WTC11 (cell line): ENCODE results near the gene KRTAP10-4. TPM values are rescaled to one million over a fixed set of nuclear protein-coding genes. Genes with fewer than 3 reads are reported as not detected.
"Not testable (repeated sequence)": the region's sequence is repeated elsewhere in the genome, so short reads cannot be mapped to it uniquely, and the experiment has no call there.

ENCODE experiments used
- ATAC-seq: fragments of 200-7000 bp; cut with Tn5 transposase; 2 replicates; pipeline ENCODE4 v1.10.0; 2021; ENCODE audit warnings: mild to moderate bottlenecking, moderate library complexity
- Bru-seq: library from RNA; stranded (reverse); fragments of 400-500 nt; gene quantifications from one replicate; lab custom pipeline; 2021; lab: Mats Ljungman, UMichigan
- CTCF ChIA-PET: fragments of 300-600 bp; sonication (Branson Sonifier 250); formaldehyde crosslinking; loops from one replicate; lab custom pipeline; 2021; ENCODE audit warnings: antibody characterized with exemption; lab: Charles Lee
- POLR2A ChIA-PET: fragments of 350-600 bp; sonication (Branson Sonifier 250); formaldehyde crosslinking; loops from one replicate; lab custom pipeline; 2021; ENCODE audit warnings: antibody characterized with exemption; lab: Charles Lee
- DNase-seq: peaks from one replicate; pipeline ENCODE4 v3.0.0; 2021; ENCODE audit warnings: low spot score
- H3K27ac Mint-ChIP-seq: 2 replicates; pipeline ENCODE4 v1.8.0; 2021; ENCODE audit warnings: mixed read lengths
- H3K27me3 Mint-ChIP-seq: 2 replicates; pipeline ENCODE4 v1.8.0; 2021; ENCODE audit warnings: low read depth, mild to moderate bottlenecking, moderate library complexity, mixed read lengths
- H3K36me3 Mint-ChIP-seq: 2 replicates; pipeline ENCODE4 v1.8.0; 2021; ENCODE audit warnings: mixed read lengths
- H3K4me1 Mint-ChIP-seq: 2 replicates; pipeline ENCODE4 v1.8.0; 2022; ENCODE audit warnings: mixed read lengths
- H3K4me3 Mint-ChIP-seq: 2 replicates; pipeline ENCODE4 v1.8.0; 2021; ENCODE audit warnings: mild to moderate bottlenecking, moderate library complexity, mixed read lengths
- H3K9me3 Mint-ChIP-seq: 2 replicates; pipeline ENCODE4 v1.8.0; 2021; ENCODE audit warnings: mixed read lengths
- ATF1 ChIP-seq: sonication (generic); formaldehyde crosslinking; IDR thresholded peaks from 2 replicates; pipeline ENCODE4 v1.8.1; 2023; ENCODE audit warnings: mild to moderate bottlenecking, moderate library complexity, missing genetic modification reagents
- CREB1 ChIP-seq: sonication (generic); formaldehyde crosslinking; IDR thresholded peaks from 2 replicates; pipeline ENCODE4 v1.8.0; 2023; ENCODE audit warnings: mild to moderate bottlenecking, missing genetic modification reagents
- ELF4 ChIP-seq: sonication (generic); formaldehyde crosslinking; IDR thresholded peaks from 2 replicates; pipeline ENCODE4 v1.8.1; 2022; ENCODE audit warnings: low read depth, mild to moderate bottlenecking, moderate library complexity, missing genetic modification reagents
- NFE2L1 ChIP-seq: sonication (generic); formaldehyde crosslinking; IDR thresholded peaks from 2 replicates; pipeline ENCODE4 v1.8.1; 2023; ENCODE audit warnings: missing genetic modification reagents
- OVOL2 ChIP-seq: fragments of 250-450 bp; sonication (Bioruptor Pico); IDR thresholded peaks from 2 replicates; pipeline ENCODE4 v1.9.0; 2021; ENCODE audit warnings: mild to moderate bottlenecking, borderline replicate concordance
- SOX15 ChIP-seq: fragments of 250-450 bp; sonication (Bioruptor Pico); IDR thresholded peaks from 2 replicates; pipeline ENCODE4 v1.9.0; 2021; ENCODE audit warnings: mild to moderate bottlenecking
- ZBTB21 ChIP-seq: sonication (generic); formaldehyde crosslinking; IDR thresholded peaks from 2 replicates; pipeline ENCODE4 v1.8.1; 2023; ENCODE audit warnings: mild to moderate bottlenecking, missing genetic modification reagents, borderline replicate concordance
- ZNF232 ChIP-seq: sonication (generic); formaldehyde crosslinking; IDR thresholded peaks from 2 replicates; pipeline ENCODE4 v1.8.0; 2022; ENCODE audit warnings: mild to moderate bottlenecking, missing genetic modification reagents
- ZNF671 ChIP-seq: fragments of 250-450 bp; sonication (Bioruptor Pico); IDR thresholded peaks from 2 replicates; pipeline ENCODE4 v1.8.0; 2021; ENCODE audit warnings: mild to moderate bottlenecking
- long read RNA-seq, 3 experiments: library from RNA in 1 of 3; library from capped mRNA in 1 of 3; library from polyadenylated mRNA in 1 of 3; unstranded in 2 of 3; stranded (forward) in 1 of 3; transcript quantifications; one replicate each; pipeline ENCODE4 v2.0.0, GENCODE V29; 2021
- total RNA-seq: library from RNA; stranded (reverse); gene quantifications from 3 replicates; pipeline ENCODE4 v1.2.3, GENCODE V29; 2021
- TF ChIP-seq, protein P1 (sequence below): sonication (generic); formaldehyde crosslinking; conservative IDR thresholded peaks from 2 replicates; pipeline ENCODE4 v1.8.1; 2023; ENCODE audit warnings: mild to moderate bottlenecking, low read depth, missing genetic modification reagents, moderate library complexity
- TF ChIP-seq, protein P2 (sequence below): sonication (generic); formaldehyde crosslinking; IDR thresholded peaks from 2 replicates; pipeline ENCODE4 v1.8.1; 2023; ENCODE audit warnings: mild to moderate bottlenecking, missing genetic modification reagents
- TF ChIP-seq, protein P3 (sequence below): sonication (generic); formaldehyde crosslinking; IDR thresholded peaks from 2 replicates; pipeline ENCODE4 v1.8.1; 2023; ENCODE audit warnings: mild to moderate bottlenecking, missing genetic modification reagents

The KRTAP10-4 gene, protein sequence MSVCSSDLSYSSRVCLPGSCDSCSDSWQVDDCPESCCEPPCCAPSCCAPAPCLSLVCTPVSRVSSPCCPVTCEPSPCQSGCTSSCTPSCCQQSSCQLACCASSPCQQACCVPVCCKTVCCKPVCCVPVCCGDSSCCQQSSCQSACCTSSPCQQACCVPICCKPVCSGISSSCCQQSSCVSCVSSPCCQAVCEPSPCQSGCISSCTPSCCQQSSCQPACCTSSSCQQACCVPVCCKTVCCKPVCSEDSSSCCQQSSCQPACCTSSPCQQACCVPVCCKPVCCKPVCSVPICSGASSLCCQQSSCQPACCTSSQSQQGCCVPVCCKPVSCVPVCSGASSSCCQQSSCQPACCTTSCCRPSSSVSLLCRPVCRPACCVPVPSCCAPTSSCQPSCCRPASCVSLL
- total RNA-seq (not detected in 3 replicates), Bru-seq, nascent RNA (percentile 8 among the genes with signal in this experiment)
- long read RNA-seq, experiment 1: 0 reads
- long read RNA-seq, experiment 2: 0 reads
- long read RNA-seq, experiment 3: 0 reads

DNA sequence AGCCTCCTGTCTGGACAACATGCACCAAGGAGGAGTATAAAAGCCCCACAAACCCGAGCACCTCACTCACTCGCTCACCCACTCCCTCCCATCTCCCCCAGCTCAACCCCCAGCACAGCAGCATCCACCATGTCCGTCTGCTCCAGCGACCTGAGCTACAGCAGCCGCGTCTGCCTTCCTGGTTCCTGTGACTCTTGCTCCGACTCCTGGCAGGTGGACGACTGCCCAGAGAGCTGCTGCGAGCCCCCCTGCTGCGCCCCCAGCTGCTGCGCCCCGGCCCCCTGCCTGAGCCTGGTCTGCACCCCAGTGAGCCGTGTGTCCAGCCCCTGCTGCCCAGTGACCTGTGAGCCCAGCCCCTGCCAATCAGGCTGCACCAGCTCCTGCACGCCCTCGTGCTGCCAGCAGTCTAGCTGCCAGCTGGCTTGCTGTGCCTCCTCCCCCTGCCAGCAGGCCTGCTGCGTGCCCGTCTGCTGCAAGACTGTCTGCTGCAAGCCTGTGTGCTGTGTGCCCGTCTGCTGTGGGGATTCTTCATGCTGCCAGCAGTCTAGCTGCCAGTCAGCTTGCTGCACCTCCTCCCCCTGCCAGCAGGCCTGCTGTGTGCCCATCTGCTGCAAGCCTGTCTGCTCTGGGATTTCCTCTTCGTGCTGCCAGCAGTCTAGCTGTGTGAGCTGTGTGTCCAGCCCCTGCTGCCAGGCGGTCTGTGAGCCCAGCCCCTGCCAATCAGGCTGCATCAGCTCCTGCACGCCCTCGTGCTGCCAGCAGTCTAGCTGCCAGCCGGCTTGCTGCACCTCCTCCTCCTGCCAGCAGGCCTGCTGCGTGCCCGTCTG is at the start of gene KRTAP10-4:
TSS of gene KRTAP10-4 (plus strand) at position 100 of the 827 bp plus-strand sequence. CDS start at position 130, 30 bp downstream.
- CTCF ChIA-PET: interaction anchor here (1.0 to 2.1 kb wide), 5 partner anchors 63 to 220 kb away, joined by 3 to 8 read pairs (median 5); no protein-coding TSS in a partner anchor
- POLR2A ChIA-PET, ATAC-seq, H3K27me3 Mint-ChIP-seq, DNase-seq, H3K27ac Mint-ChIP-seq, H3K4me3 Mint-ChIP-seq: not testable (repeated sequence)
- Mint-ChIP-seq H3K4me1 (peaks cover 11% of the 10 kb centered on the region), H3K36me3 (peaks cover 32% of the 10 kb centered on the region), H3K9me3 (peaks cover 41% of the 10 kb centered on the region)

DNA sequence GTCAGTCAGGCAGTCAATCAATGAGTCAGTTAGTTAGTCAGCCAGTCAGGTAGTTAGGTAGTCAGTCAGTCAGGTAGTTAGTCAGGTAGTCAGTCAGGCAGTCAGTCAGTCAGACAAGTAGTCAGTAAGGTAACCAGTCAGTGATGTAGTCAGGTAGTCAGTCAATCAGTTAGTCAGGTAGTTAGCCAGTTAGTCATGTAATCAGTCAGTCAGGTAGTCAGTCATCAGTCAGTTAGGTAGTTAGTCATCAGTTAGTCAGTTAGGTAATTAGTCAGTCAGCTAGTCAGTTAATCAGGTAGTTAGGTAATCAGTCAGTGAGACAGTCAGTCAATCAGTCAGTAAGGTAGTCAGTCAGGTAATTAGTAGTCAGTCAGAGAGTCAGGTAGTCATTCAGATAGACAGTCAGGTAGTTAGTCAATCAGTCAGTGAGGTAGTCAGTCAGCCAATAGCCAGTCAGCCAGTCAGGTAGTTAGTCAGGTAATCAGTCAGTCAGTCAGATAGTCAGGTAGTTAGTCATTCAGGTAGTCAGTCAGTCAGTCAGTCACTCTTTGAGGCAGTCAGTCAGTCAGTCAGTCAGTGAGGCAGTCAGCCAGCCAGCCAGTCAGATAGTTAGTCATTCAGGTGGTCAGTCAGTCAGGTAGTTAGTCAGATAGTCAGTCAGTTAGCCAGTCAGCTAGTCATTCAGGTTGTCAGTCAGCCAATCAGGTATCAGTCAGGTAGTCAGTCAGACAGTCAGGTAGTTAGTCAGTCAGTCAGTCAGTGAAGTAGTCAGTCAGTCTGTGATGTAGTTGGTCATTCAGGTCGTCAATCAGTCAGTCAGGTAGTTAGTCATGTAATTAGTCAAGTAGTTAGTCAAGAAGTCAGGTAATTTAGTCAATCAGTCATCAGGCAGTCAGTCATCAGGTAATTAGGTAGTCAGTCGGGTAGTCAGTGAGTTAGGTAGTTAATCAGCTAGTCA is 48.8 kb upstream of the KRTAP10-4 start:
- ChIA-PET POLR2A (interaction anchor here (0.7 kb wide), 1 partner anchor 31 kb away, joined by 3 read pairs; no protein-coding TSS in a partner anchor), CTCF (no interaction called here)
- Mint-ChIP-seq H3K27me3 (no peaks in the 10 kb centered on the region), H3K9me3 (no peaks in the 10 kb centered on the region), H3K4me1 (no peaks in the 10 kb centered on the region), H3K4me3 (no peak overlapping the region), H3K36me3 (no peaks in the 10 kb centered on the region), H3K27ac (no peak overlapping the region)
- ATAC-seq (no peak), DNase-seq (no peak)
- TF ChIP-seq ZBTB21 (CRISPR knock-in tag) (no peak), SOX15 (peak; percentile 13; the same call in 1 of the 2 replicates)
- TF ChIP-seq, protein P1, sequence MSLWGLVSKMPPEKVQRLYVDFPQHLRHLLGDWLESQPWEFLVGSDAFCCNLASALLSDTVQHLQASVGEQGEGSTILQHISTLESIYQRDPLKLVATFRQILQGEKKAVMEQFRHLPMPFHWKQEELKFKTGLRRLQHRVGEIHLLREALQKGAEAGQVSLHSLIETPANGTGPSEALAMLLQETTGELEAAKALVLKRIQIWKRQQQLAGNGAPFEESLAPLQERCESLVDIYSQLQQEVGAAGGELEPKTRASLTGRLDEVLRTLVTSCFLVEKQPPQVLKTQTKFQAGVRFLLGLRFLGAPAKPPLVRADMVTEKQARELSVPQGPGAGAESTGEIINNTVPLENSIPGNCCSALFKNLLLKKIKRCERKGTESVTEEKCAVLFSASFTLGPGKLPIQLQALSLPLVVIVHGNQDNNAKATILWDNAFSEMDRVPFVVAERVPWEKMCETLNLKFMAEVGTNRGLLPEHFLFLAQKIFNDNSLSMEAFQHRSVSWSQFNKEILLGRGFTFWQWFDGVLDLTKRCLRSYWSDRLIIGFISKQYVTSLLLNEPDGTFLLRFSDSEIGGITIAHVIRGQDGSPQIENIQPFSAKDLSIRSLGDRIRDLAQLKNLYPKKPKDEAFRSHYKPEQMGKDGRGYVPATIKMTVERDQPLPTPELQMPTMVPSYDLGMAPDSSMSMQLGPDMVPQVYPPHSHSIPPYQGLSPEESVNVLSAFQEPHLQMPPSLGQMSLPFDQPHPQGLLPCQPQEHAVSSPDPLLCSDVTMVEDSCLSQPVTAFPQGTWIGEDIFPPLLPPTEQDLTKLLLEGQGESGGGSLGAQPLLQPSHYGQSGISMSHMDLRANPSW (CRISPR knock-in tag): no peak
- TF ChIP-seq, all 79 proteins: peak for 1

DNA sequence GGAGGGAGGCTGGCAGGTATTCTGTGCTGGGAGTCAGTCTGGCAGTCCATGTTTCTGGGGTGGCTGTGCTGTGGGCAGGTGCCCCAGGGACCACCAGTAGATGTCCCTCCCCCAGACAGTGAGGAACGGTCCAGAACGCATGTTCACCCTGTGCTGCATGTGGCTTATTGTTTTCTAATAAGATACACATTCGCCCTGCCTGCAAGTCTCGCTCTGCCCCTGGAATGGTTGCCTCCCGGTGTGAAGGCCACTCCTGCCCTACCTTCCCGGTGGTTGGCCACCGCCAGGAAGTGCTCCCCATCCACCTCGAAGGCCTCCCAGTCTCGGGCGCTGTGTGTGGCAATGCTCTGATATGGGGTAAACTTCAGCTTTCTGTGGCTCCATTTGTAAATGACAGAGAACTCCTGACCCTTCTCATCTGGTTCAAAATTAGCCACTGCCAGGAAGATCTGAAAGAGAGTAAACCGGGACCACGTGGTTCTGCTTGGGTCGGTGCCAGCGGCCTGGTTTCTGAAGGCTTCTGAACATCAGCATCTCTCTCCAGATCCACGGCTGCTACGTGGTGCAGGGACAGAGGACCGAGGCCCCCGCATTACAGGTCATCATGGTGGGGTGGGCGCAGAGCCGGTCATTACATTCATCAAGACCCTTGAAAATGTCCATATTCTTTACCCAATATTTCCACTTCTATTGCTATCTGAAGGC is 48.0 kb upstream of the KRTAP10-4 start:
- no peaks in the 10 kb centered on the region for H3K9me3 Mint-ChIP-seq
- no peak overlapping the region for H3K27ac Mint-ChIP-seq
- H3K4me1 Mint-ChIP-seq: no peaks in the 10 kb centered on the region
- CTCF ChIA-PET: no interaction called here
- TF ChIP-seq ZBTB21 (CRISPR knock-in tag): no peak
- TF ChIP-seq, protein P2, sequence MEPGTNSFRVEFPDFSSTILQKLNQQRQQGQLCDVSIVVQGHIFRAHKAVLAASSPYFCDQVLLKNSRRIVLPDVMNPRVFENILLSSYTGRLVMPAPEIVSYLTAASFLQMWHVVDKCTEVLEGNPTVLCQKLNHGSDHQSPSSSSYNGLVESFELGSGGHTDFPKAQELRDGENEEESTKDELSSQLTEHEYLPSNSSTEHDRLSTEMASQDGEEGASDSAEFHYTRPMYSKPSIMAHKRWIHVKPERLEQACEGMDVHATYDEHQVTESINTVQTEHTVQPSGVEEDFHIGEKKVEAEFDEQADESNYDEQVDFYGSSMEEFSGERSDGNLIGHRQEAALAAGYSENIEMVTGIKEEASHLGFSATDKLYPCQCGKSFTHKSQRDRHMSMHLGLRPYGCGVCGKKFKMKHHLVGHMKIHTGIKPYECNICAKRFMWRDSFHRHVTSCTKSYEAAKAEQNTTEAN (CRISPR knock-in tag): no peak
- no peak for TF ChIP-seq ZNF671 (CRISPR knock-in tag)
- TF ChIP-seq, protein P3, sequence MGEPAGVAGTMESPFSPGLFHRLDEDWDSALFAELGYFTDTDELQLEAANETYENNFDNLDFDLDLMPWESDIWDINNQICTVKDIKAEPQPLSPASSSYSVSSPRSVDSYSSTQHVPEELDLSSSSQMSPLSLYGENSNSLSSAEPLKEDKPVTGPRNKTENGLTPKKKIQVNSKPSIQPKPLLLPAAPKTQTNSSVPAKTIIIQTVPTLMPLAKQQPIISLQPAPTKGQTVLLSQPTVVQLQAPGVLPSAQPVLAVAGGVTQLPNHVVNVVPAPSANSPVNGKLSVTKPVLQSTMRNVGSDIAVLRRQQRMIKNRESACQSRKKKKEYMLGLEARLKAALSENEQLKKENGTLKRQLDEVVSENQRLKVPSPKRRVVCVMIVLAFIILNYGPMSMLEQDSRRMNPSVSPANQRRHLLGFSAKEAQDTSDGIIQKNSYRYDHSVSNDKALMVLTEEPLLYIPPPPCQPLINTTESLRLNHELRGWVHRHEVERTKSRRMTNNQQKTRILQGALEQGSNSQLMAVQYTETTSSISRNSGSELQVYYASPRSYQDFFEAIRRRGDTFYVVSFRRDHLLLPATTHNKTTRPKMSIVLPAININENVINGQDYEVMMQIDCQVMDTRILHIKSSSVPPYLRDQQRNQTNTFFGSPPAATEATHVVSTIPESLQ (CRISPR knock-in tag): no peak
- no peak for TF ChIP-seq ZNF232 (CRISPR knock-in tag)
- no peak for TF ChIP-seq ATF1
- no peak for TF ChIP-seq NFE2L1 (CRISPR knock-in tag)
- no peak for TF ChIP-seq ELF4 (CRISPR knock-in tag)
- TF ChIP-seq OVOL2 (CRISPR knock-in tag): no peak
- TF ChIP-seq CREB1 (CRISPR knock-in tag): no peak
- no peaks in the 10 kb centered on the region for H3K27me3 Mint-ChIP-seq
- POLR2A ChIA-PET: interaction anchor here (0.7 kb wide), 1 partner anchor 32 kb away, joined by 3 read pairs; no protein-coding TSS in a partner anchor
- no peak overlapping the region for H3K4me3 Mint-ChIP-seq
- DNase-seq (no peak), ATAC-seq (no peak)
- H3K36me3 Mint-ChIP-seq: no peaks in the 10 kb centered on the region
